T-helper 22 cell (primary cell): ENCODE results near the gene LHX5.
"Not testable (repeated sequence)": the region's sequence is repeated elsewhere in the genome, so short reads cannot be mapped to it uniquely, and the experiment has no call there.

Experiments
- DNase-seq: peaks from one replicate; pipeline ENCODE4 v3.0.0-alpha.2; 2020; ENCODE audit warnings: low read depth

Gene LHX5

DNA sequence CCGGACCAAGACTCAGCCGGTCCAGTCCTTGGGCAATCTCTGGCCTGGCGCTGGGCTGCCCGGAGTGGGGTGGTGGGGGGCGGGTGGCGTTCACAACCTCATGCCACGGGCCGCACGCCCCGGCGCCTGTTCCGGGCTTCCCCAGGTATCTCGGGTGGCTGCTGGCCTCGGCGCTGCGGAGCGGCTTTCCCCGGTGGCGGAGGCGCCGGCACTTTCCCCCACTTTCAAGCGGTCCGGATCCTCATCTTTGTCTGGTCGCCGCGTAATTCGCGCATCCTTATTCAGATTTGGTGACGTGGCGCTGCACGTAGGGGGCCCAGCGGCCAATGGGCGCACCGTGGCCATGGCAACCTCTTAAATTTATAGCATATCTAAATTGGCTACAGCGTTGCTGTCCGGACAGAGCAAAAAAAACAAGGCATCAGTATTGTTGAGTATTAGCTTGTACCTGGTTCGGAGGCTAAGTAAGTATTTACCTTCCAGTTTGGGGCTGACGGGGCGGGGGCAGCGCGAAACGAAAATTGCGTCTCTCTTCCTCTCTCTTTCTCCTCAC, at the start of gene LHX5:
LHX5 (minus strand) TSS at position 253 of the 553 bp plus-strand sequence. CDS start 373 bp downstream, outside the sequence.
- no peak for DNase-seq

DNA sequence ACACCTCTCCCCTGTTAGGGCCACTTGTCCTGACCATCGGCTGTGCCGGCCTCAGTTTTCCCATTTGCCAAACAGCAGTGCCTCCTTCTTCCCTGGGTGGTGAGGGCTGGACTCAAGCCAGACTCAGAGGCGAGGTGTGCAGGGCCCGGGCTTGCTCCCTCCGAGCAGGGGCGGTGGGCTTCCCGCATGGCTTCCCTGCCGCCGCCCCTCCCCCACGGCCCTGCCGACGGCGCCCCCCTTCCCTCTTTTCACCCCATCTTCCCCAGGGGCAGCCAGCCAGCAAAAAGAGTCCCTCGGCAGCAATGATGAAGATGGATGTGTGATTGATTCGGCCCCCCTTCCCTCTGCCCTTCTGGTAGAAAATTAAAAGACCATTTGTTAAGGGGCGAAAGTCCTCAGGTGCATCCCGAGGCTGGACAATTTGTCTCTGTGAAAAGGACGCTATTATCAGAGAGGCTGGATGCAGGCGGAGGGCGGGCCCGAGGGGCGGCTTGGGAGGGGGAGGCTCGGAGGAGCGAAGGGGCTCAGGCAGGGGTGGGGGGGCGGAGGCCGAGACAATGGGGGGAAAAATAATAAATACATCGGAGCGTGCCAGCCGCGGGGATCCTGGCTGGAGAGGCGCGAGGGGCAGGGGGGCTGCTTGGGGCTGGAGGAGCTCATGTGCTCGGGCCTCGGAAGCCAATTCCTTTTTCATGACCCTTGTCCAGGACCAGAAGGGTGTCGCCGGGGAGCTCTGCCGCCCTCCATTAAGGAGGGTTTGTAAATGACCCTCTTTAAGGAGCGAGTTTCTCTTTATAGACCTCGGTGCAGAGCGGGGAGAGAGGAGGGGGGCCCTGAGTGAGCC, 48.0 kb upstream of the LHX5 start:
- no peak for DNase-seq

DNA sequence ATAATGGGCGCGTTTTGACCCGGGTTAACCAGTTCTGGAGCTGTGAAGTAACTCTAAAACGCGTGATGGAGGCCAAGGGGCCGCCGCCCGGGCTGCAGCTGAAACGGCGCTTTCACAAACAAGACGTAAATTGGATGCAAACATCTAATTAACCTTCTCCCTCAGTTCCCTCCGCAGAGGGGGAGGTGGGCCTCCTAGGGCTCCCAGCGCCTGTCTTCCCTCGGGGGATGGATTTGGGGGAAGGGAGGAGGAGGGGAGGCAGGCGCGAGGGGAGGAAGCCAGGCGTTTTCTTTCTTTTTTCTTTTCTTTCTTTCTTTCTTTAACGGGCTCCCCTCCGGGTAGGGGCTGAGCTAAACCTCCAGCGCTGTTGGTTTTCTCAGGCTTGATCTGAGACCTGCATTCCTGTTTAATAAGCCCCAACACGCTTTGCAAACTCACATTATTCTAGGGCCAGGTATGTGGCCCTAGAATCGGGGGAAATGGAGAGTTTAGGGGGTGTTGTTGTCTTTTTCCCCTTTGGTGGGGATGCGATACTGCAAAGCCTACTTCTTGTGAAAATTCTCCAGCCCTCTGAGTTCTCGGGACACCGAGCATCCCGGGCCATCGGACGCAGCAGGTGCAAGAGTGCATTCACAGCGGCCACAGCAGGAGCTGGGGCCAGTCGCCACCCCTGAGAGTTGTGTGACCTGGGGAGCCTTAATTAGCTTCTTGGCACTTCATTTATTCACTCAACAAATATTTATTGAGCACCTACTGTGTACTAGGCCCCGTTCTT, 43.6 kb upstream of the LHX5 start:
- DNase-seq: no peak

DNA sequence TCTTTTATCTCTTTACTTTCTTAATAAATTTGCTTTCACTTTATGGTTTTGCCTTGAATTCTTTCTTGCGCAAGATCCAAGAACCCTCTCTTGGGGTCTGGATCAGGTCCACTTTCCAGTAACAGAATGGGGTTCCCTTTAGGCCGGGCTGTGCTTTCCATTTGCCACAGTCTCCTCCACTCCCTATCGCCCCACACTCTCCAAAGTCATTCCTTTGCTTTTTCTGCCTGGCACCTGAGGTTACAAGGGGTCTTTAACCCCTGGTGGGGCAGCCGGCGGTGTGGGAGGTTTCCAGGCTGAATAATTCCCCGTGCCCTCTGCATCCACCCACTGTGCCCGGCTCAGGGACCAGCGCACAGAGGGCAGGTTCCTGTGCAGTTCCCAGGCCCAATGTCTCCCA, 42.9 kb upstream of the LHX5 start:
- no peak for DNase-seq

DNA sequence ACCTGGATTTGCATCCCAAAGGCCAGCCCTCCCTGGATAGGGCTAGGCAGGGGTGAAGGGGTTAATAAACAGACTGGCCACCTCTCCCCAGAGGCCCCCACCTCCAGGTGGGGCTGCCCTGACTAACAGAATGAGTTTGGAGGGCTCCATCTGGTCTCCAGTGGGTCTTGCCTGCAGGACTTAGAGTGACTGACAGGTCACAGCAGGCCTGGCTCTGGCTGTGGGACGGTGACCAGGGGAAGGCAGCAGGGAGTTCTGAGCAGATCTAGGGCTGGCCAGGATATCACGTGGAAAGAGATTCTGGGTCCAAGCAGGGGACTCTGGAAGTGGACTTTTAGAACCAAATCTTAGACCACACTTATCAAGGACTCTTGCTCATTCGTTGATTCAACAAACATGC, 40.9 kb upstream of the LHX5 start:
- DNase-seq: no peak

DNA sequence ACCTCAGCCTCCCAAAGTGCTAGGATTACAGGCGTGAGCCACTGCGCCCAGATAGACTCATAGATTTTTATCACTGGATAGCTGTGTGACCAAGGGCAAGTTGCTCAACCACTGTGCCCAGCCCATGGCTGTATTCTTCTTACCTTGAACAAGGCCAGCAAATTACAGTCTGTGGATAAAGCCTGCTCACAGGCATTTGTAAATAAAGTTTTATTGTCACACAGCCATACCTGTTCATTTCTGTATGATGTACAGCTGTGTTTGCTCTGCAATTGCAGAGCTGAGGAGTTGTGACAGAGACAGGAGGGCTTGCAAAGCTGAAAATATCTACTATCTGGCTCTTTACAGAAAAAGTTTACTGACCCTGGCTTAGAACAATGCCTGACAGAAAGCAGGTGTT, 35.2 kb upstream of the LHX5 start:
- no peak for DNase-seq

DNA sequence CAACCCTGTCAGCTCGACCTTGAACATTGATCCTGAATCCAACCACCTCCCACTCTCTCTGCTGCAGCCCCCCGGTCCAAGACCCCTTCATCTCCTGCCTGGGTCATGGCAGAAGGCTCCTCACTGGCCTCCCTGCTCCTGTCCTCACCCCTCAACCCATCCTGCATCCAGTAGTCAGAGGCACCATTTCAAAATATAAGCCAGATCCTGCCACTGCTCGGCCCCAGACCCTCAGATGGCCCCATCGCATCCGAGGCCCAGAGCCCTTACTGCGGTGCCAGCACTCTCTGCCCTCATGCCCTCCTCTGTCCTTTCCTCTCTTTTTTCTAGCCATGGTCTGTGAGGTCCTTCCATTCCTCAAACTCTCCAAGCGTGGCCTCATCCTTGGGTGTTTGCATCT, 34.3 kb upstream of the LHX5 start:
- DNase-seq: no peak

DNA sequence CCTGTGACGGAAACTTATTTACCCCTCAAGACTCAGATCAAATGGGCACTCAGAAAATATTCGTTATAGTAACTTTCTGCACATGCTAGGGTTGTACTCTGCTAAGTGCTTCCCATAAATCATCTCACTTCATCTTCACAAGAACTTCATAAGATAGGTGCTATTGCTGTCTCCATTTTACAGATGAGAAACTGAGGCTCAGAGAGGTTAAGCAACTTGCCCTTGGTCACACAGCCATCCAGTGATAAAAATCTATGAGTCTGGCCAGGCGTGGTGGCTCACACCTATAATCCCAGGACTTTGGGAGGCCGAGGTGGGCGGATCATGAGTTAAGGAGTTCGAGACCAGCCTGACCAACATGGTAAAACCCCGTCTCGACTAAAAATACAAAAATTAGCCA, 33.2 kb upstream of the LHX5 start:
- DNase-seq: no peak

DNA sequence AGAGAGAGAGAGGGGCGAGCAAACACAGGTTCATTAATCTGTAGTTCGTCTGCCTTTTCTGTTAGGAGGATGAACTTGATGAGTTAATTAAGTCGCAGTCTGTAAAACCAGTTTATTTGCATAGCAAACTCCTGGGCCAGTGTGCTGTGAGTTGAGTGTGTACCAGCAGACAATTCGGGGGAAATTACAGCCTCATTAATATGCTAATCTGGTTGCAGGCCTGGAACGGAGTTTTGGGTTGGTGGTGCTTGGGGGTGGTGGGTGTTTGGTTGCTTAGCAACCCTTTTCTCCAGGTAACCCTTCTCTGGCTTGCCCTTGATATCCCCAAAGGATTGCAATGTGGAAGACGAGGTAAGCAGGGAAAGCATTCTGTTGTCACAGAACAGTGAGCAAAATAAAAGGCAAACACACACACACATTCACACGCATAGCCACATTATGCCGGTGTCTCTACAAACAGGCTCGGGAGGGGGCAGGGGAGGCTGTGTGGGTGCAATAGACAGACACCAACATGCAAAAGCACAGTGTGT, 29.2 kb upstream of the LHX5 start:
- DNase-seq: no peak

DNA sequence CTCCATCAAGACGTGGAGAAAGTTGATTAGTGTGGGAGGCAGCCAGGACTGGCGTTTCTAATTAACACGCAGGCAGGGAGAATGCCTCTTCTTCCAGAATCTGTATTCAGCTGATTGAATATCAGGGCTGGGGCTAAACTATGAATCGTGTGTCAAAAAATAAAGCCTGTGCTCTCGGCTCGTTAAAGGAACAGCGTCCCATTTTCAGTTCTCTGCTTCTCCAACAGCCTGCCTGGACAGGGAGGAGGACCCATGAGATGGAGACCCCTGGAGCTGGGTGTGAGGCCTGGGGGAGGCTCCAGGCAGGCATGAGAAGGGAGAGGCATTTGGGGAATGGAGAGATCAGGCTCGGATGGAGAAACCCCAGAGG, 28.6 kb upstream of the LHX5 start:
- DNase-seq: no peak

DNA sequence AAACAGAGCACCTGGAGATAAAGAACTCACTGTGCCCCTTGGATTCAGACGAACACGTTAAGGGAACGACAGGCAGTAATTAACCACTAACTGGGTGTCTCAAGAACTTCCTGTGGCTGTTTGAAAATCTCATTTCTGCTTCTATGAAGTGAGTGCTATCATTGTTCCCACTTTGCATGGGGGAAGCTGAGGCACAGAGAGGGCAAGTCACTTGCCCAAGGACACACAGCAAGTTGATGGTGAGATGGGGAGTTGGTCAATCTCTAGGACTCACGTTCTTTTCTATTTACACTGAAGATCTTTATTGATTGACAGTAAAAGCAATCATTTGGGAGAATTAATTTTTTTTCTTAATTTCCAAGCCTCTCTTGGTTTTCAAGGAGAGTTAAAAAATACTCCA, 26.8 kb upstream of the LHX5 start:
- DNase-seq: no peak

DNA sequence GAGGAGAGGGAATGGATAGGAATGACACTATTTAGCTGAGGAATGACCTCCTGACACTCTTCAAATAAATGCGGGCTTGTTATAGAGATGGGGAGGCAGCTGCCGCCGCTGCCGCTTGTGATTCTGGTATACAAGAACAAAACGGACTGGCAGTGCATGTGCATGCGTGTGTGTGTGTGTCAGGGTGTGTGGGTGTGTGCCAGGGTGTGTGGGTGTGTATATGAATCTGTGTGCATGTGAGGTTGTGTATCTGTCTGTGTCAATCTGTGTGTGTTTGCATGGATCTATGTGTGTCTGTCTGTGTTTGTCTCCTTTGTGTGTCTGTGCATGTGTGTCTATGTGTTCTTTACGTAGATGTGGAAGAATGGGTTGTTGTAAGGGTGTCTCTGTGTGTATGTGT, 26.0 kb upstream of the LHX5 start:
- DNase-seq: no peak

DNA sequence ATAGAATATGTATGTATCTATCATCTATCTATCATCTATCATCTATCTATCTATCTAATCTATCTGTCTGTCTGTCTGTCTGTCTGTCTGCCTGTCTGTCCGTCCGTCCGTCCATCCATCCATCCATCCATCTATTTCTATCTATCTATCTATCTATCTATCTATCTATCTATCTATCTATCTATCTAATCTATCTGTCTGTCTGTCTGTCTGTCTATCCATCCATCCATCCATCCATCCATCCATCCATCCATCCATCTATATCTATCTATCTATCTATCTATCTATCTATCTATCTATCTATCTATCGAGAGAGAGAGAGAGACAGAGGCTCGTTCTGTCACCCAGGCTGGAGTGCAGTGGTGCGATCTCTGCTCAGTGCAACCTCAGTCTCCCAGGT, 24.3 kb upstream of the LHX5 start:
- not testable (repeated sequence) for DNase-seq

DNA sequence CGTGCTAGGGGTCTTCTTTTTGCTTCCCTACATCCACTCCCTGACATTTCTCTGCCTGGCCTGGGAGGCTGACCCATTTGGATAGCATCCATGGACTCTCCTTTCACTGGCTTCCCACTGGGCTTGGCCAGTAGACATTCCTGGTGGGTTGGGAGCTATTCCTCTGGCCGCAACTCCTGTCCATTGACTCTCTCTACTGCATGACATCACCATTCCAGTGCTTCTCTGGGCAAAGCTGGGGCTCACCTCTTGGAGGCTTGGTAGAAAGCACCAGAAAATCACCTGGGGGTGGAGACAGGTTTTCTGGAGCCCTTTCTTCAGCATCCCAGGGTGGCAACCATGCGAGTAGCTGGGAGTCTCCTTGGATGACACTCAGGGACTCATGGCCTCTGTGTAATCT, 16.7 kb upstream of the LHX5 start:
- DNase-seq: no peak

DNA sequence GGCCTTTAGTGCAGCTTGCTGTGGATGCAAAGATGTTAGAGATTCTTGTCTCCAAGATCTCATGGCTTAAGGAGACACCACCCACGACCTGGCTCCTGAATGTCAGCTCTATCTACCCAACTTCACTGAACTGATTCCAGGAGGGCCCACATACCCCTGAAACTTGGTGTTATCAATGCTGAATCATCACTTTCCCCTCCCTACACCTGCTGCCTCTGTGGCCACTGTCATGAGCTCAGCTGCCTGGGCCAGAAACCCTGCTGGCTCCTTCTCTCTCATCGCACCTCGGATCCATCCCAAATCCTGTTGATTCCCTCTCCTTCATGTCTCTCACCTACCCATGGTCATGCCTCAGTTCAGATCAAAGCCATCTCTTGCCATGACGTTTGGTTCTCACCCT, 15.1 kb upstream of the LHX5 start:
- DNase-seq: no peak

DNA sequence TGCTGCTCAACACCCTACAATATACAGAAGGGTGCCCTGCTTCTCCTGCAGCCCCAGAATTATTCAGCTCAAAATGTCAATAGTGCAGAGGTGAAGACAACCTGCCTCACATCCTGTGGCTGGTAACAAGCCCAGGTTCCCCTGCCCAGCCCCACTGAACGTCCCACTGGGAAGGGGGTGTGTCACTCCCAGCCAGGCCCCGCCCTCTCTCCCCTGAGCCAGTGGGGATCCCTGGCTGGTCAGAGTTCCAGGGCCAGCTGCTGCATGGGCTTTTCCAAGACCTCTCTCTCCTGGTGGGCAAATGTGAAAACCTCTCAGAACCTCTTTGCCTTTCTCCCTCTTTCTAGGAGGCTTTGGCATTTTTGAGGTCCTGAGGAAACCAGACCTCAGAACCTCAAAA, 13.7 kb upstream of the LHX5 start:
- no peak for DNase-seq

DNA sequence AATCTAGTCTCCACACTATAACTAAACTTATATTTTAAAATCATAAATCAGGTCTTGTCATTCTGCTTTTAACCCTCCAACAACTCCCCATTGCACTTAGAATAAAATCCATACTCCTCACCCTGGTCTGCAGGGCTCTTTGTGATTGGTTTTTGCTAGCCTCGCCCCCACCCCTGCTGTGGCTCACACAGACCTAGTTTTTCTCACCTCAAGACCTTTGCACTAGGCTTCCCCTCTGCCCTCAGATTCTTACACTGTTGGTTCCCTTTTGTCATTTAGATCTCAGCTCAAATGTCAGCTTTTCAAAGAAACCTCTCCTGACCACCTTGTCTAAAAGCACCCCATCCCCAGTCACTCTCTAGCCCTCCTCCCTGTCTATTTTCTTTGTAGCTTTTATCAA, 10.7 kb upstream of the LHX5 start:
- DNase-seq: no peak

DNA sequence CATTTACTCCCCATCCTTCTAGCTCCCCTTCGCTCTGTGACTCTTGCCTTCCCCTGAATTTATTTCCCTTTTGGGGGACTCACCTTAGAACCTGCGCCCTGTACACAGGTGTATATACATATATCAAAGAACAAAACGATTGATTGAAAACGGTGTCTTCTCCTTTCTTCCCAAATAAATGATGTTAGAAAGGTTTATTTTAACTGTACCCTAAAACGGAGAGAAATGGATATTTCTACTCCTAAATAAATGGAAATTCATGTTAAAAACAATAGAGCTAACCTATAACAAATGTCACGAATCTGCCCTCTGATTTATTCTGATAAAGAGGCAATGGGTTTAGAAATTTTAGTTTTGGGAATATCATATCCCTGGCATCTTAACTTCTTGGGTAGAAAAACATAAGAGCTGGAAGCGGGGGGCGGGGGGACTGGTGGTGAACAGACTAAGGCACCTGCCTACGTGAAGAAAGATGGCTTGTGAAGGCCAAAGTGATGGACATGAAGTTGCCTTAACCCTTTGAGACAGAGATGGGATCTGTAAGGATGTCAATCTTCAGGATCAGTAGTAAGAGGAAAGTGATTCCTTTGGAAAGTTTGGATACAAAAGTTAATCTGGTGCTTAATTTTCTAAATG, 8.8 kb upstream of the LHX5 start:
- DNase-seq: no peak

DNA sequence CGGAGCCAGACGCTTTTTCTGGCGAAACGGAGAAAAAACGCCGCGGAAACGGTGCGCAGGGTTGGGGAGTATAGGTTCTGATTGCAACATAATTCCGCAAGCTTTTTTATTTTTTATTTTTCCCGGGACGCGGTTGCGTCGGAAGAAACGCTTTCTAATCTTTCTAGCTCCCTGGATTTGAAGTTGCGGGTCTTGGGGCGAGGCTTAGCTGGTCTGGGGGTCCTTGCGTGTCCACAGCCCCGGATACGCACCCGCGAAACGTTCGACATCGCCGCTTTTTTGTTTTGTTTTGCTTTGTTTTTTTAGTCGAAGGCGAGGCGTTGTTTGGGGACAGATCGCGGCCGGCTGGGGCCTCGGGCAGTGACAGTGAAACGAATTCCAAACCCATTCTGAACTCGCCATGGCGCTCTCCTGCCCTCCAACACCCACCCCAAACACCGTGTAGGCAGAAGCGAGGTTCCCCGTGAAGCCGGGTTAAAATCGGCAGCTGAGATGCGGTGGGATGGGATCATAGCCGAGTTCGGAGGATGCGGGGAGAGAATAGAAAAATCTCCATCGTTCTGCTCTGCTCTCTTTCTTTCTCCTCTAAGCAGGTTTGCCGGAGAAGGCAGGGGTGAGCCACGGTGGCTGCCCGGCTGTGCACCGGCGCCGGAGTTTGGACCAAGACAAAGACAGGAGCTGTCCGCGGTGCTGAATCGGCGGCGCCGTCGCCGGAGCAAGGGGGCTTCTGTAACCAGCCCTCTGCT, 8.1 kb upstream of the LHX5 start:
- no peak for DNase-seq

DNA sequence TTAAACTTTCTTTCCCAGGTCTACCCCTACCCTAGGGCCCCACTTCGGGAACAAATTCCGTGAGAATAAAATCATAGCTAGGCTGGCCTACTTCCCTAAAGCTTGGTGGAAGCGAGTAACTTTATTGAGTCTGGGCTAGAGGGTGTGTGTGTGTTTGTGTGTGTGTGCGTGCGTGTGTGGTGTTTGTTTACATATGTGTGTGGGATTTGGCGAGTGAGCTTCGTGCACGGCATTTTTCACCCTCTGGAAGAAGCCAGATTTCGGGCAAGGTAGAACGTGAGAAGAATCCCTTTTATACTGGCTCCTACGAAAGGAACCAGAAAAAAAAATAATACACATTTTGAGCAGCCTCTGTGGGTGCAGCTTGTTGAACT, 7.5 kb upstream of the LHX5 start:
- no peak for DNase-seq

DNA sequence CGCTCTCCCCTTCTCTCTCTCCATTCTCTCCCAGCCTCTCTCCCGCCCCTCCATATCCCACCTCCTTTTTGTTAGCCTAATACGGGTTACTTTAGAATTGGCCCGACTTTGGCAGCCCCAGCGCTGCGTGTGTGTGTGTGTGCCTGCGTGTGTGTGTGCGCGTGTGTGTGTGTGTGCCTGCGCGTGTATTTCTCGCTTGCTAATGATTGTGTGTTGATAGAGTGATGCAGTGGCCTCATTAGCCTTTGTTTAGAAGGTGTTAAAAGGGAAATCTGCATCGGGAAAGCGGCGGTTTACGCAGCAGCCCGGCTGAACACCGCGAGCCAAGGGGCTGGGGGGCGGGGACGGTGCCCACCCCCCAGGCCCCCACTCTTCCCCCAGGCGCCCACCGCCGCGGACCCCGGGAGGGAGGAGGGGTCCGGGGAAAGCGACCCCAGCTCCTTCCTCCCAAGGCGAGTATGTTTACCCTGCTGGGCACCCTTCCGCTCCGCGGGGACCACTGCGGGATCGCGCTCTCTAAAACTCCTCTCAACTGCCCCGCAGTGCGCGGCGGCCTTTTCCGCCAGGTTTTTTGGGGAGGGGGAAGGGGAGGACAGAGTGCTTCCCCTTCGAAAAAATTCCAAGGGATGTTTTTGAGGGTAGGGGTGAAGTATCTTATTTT, 6.8 kb upstream of the LHX5 start:
- DNase-seq: no peak
